ENCODE data around the gene DCK. TPM values are rescaled to one million over a fixed set of nuclear protein-coding genes. Genes with fewer than 3 reads are reported as not detected.

DCK gene
- total RNA-seq, 1 experiment from 2014 or later: 21.0 TPM

DNA sequence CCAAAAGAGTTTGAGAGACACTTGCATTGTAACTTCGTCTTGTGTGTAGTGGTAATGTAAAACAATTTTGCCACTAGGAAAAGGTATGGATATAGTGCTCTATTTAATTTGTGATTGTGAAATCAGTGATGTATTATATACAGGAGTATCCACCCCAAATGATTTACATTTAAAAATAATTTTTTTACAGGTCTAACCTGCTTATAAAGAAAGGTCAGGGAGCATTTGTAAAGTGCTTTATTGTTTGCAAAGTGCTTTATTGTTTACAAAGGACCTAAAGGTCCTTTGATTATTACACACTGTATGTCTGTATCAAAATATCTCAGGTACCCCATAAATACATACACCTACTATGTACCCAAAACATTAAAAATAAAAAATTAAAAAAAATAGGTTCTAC is 70.3 kb downstream of the DCK start:
- BruUV-seq (replicated peaks): no TSS peak
- DNase-seq (no peak), ATAC-seq (no peak)
- Histone ChIP-seq H3K36me3 (ENCODE audit: low read depth, low read length) (no peaks in the 10 kb centered on the region), H3F3A (ENCODE audit: low read length, unreplicated experiment) (no peaks in the 10 kb centered on the region), H2AFZ (ENCODE audit: low read length) (no peak overlapping the region), H3K79me2 (ENCODE audit: low read length) (no peaks in the 10 kb centered on the region), H3K4me1 (ENCODE audit: insufficient read depth, low read length) (no peaks in the 10 kb centered on the region), H3K9me3 (ENCODE audit: low read length) (no peaks in the 10 kb centered on the region), H3K4me3 (ENCODE audit: low read length) (no peak overlapping the region), H3K27ac (ENCODE audit: low read length) (no peak overlapping the region), H3K9ac (ENCODE audit: low read length) (no peak overlapping the region), H3K9me2 (replicated peaks; ENCODE audit: low read length) (no peaks in the 10 kb centered on the region), H3K4me2 (ENCODE audit: low read length) (no peak overlapping the region), H4K20me1 (ENCODE audit: low read length) (no peaks in the 10 kb centered on the region), H3K27me3 (ENCODE audit: low read length) (0 out of 2 replicates have a peak, but pooled peaks cover 6% of the 10 kb centered on the region)
- TF ChIP-seq CTCF (conservative IDR thresholded peaks at IDR 0.05; ENCODE audit: low read depth, low read length) (no peak), EZH2phosphoT487 (IDR thresholded peaks at IDR 0.05; ENCODE audit: borderline replicate concordance, low read length) (no peak), EZH2 (IDR thresholded peaks at IDR 0.05; ENCODE audit: low read length, unreplicated experiment) (no peak)
- intact Hi-C loops (cut with micrococcal nuclease): no loop called here
- CTCF ChIA-PET: no interaction called here
- POLR2A ChIA-PET (ENCODE audit: unreplicated experiment): no interaction called here

- ATAC-seq: no peak
- POLR2A ChIA-PET (ENCODE audit: unreplicated experiment): no interaction called here
Observed at GRCh38 chr4:71064521-71064920, 71.1 kb downstream of the DCK start.

More at GRCh38 chr4:71064521-71064920, 71.1 kb downstream of the DCK start:
- no peak overlapping the region for H3K27ac ChIP-seq (ENCODE audit: low read length)
- CTCF ChIA-PET: no interaction called here
- no peak overlapping the region for H2AFZ ChIP-seq (ENCODE audit: low read length)
- no peaks in the 10 kb centered on the region for H3K79me2 ChIP-seq (ENCODE audit: low read length)
- H3K9ac ChIP-seq (ENCODE audit: low read length): no peak overlapping the region
- H3K9me2 ChIP-seq (replicated peaks; ENCODE audit: low read length): no peaks in the 10 kb centered on the region
- no peak overlapping the region for H3K4me2 ChIP-seq (ENCODE audit: low read length)
- BruUV-seq (replicated peaks): no TSS peak
- H3K36me3 ChIP-seq (ENCODE audit: low read depth, low read length): no peaks in the 10 kb centered on the region
- TF ChIP-seq CTCF (conservative IDR thresholded peaks at IDR 0.05; ENCODE audit: low read depth, low read length) (no peak), EZH2phosphoT487 (IDR thresholded peaks at IDR 0.05; ENCODE audit: borderline replicate concordance, low read length) (no peak), EZH2 (IDR thresholded peaks at IDR 0.05; ENCODE audit: low read length, unreplicated experiment) (no peak)
- no peaks in the 10 kb centered on the region for H3F3A ChIP-seq (ENCODE audit: low read length, unreplicated experiment)
- H3K4me3 ChIP-seq (ENCODE audit: low read length): no peak overlapping the region
- no peaks in the 10 kb centered on the region for H3K9me3 ChIP-seq (ENCODE audit: low read length)
- H4K20me1 ChIP-seq (ENCODE audit: low read length): no peaks in the 10 kb centered on the region
- 0 out of 2 replicates have a peak, but pooled peaks cover 6% of the 10 kb centered on the region for H3K27me3 ChIP-seq (ENCODE audit: low read length)
- intact Hi-C loops (cut with micrococcal nuclease): no loop called here
- no peak for DNase-seq
- H3K4me1 ChIP-seq (ENCODE audit: insufficient read depth, low read length): no peaks in the 10 kb centered on the region
